Stimulated activated CD4-positive, alpha-beta T cell treated with anti-CD3 and anti-CD28 coated beads, Interleukin-1b, Interleukin-23, amount 100 ng/mL, for 48 hours (primary cell): ENCODE results near the gene CLCF1.

Experiments
- DNase-seq: peaks from one replicate; pipeline ENCODE4 v3.0.0-alpha.2; 2020

CLCF1 gene

DNA sequence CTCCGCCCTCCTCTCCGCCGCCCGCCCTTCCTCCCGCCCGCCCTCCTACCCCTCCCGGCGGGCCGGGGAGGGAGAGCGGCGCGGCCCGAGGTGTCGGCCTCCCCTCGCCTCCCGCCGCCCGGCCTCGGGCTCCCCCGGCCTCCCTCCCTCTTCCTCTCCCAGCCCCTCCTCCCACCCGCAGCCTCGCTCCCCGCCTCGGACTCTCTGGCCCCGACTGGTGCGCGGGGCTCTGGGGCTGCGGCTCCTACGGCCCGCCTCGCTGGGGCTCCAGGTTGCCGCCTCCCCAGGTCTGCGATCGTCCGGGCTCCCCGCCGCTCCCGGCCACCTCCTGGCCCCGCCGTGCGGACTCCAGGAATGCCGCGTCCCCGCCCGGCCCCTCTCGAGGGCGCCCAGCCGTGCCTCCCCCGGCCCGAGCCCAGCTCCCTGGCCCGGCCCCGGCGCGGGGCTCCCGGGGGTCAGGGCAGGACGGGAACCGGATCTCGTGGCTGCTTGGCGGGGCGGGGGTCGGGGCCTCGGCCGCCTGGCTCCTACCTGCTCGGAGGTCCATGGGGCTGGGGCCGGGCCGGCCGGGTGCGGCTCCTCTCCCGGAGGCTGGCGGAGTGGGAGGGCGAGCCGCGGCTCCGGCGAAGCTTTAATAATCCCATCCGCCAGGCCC, at the start of gene CLCF1:
TSS of gene CLCF1 (minus strand) at position 606 of the 655 bp plus-strand sequence. CDS start at position 547, 59 bp downstream.
- DNase-seq: no peak

DNA sequence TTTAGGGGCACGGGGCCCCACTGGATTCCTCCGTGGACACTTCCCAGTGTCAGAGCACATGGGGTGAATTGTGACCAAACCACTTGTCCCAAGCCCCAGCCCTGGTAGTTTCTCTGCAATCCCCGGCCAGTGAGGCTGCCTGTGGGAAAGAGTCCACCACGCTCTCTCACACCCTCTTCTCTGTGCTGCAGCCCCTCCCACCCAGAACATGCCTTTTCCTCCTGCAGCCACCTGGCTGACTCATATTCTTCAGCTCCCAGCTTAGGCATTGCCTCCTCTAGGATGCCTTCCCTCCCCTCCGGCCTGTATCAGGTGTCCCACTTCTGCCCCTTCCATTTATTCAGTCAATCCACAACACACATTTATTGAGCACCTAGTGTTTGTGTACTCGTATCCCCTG, 49.5 kb upstream of the CLCF1 start:
- DNase-seq: no peak

DNA sequence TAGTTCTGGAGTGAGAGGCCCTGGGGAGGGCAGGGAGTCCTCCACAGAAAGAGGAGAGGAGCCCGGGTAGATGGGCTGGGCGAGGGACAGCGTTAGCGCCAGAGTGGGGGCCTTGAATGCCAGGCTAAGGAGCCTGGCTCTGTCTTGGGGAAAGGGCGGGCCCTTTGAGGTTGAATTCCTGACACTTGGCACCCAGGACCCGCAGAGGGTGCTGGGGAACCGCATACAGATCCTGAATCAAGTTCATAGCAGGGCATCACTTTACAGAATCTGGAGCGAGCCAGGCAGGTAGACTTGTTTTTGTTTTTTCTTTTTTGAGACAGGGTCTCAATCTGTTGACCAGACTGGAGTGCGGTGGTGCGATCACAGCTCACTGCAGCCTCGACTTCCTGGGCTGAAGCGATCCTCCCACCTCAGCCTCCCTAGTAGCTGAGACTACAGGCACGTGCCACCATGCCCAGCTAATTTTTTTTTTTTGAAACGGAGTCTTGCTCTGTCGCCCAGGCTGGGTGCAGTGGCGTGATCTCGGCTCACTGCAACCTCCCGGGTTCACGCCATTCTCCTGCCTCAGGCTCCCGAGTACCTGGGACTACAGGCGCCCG, 48.1 kb upstream of the CLCF1 start:
- DNase-seq: no peak

DNA sequence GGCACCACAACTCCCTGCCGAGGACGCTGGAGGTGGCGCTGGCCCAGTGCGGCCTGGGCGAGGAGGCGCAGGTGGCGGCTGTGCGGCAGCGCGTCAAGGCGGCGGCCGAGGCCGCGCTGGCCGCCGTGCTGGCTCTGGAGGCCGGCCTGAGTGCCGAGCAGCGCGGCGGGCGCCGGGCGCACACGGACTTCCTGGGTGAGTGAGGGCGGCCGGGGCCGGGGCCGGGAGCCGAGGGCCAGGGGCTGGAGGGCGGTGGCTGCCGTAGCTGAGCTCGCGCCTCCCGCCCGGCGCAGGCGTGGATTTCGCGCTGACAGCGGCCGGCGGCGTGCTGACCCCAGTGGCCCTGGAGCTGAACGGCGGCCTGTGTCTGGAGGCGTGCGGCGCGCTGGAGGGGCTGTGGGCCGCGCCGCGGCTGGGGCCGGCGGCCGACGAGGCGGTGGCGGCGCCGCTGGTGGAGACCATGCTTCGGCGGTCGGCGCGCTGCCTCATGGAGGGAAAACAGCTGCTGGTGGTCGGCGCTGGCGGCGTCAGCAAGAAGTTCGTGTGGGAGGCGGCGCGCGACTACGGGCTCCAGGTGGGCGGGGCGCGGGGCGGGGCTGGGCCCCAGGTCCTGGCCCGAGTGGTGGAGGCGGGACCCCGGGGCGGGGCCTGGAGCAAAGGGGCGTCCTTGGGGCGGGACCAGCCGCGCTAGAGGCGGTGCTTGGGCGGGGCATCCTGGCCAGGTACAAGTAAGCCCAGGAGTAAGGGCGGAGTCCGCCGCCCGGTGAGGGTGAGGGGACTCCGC, 47.4 kb upstream of the CLCF1 start:
- peak; percentile 97 for DNase-seq

DNA sequence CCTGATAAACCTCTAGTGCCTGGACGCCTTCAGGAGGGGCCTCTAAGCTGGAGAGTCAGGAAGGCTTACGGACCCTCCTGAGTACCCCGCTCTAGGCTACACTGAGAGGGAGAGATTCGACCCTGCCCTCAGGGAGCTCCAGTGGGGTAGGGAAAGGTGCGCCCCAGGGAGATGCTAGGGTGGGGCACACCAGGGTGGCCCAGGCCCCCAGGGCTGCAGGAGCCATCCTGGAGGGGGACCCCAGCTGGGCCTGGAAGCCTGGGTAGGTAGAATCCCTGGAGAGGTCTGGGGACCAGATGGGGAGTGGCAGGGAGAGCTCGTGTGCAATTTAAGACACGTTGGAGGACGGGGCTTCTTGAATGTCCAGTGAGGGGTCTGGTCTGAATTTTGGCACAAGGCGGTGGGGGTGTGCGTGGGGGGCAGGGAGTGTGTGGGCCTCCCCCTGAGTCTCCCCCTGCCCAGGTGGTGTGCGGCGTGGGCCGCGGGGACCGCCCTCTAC, 46.8 kb upstream of the CLCF1 start:
- no peak for DNase-seq

DNA sequence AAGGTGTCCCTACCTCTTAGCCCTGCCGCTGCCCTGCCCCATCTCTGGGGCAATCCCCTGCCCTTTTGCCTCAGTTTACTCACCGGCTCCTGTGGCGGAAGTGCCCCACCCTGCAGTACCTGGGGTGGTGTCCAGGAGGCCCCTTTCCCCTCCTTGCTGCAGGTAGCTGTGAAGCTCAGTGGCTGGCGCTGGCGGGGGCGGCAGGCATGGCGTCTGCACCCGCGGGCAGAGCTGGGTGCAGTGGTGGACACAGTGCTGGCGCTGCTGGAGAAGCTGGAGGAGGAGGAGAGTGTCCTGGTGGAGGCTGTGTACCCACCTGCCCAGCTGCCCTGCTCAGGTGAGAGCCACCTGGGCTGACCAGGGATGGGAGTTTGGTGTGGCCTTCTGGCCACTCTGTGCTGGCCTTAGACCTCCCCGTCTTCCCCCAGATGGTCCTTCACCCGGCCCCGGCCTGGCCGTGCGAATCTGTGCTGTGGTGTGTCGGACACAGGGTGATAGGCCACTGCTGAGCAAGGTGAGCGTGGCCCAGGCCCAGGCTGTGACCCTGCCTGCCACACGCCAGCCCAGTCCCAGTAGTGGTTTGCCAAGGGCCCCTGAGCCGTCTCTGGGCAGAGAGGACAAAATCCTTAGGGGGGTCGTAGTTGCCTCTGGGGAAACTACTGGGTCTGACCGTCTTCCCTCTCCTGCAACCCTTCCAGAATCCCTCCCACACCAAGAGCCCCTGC, 46.1 kb upstream of the CLCF1 start:
- no peak for DNase-seq

DNA sequence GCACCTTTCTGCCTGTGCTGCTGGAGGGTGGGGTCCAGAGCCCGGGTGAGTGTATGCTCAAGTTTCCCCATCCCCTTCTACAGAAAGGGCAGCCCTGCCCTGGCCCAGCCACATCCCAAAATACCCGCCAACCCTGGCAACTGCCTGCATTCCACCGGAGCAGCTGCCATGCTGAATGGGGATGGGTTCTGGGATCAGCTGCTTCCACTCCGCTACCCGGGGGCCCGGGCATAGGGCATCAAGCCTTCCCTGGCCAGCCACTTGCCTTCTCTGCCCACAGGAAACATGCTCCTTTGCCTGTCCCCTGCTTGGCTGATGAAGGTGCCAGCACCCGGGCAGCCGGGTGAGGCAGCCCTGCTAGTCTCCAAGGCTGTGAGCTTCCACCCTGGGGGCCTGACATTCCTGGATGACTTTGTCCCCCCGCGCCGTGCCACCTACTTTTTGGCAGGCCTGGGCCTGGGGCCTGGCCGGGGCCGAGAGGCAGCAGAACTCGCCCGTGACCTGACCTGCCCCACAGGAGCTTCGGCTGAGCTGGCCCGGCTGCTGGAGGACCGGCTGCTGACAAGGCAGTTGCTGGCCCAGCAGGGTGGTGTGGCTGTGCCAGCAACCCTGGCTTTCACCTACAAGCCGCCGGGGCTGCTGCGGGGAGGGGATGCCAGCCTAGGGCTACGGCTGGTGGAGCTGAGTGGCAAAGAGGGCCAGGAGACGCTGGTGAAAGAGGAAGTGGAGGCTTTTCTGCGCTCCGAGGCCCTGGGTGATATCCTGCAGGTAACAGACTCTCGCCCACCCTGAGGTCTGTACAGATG, 45.3 kb upstream of the CLCF1 start:
- no peak for DNase-seq

DNA sequence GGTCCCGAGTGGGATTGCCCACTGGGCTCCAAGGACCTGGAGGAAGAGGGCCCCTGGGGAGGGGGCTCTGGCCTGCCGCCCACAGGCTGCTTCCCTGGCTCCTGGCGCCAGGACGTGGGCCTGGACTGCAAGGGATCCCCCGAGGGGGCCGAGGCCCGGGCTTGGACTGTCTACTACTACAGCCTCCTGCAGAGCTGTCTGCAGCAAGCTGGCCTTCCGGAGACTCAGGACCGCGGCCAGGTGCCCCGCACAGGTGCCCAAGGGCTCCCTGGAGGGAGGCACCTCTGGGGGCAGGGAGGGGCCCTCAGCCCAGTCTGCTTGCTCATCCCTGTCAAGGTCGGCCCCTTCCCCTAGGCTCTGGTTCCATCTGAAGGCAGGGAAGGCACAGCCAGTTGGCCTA, 44.0 kb upstream of the CLCF1 start:
- no peak for DNase-seq

DNA sequence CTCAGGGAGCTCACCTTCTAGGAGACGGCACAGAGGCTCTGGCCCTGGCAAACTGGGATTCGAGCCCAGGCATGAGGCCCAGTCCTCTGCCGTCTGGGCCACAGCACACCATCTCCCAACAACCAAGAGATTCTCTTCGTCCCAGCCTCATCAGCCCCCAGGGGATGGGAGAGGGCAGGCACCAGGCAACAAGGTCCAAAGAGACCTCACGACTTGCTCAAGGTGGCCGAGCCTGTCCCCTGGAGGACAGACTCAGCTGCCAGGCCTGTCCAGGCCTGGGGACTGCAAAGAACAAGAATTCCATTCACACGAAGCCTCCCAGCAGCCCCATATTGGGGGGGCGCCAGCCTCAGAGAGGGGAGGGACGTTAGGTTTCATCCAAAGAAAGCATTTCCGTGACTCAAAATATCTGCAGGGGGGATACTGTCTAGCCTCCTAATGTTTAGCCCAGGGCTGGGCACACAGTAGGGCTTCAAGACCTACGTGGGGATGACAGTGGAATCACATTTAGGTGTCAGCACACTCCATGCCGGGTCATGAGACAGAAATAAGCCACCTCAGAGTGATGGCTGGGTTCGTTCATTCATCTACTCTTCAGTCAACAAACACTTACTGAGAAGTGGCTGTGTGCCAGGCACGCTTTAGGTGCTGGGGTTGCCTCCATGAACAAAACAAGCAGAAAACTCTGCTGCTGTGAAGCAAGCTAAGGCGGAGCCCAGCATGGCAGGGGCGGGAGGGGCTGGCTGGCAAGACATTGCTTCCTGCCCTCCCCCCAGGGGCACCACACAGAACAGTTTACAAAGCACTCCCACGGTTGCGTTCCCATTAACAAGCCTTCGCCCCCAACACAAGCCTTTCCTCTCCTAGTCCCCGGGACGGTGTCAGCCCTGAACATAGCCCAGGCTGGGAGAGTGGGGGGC, 43.3 kb upstream of the CLCF1 start:
- DNase-seq: peak; percentile 58

DNA sequence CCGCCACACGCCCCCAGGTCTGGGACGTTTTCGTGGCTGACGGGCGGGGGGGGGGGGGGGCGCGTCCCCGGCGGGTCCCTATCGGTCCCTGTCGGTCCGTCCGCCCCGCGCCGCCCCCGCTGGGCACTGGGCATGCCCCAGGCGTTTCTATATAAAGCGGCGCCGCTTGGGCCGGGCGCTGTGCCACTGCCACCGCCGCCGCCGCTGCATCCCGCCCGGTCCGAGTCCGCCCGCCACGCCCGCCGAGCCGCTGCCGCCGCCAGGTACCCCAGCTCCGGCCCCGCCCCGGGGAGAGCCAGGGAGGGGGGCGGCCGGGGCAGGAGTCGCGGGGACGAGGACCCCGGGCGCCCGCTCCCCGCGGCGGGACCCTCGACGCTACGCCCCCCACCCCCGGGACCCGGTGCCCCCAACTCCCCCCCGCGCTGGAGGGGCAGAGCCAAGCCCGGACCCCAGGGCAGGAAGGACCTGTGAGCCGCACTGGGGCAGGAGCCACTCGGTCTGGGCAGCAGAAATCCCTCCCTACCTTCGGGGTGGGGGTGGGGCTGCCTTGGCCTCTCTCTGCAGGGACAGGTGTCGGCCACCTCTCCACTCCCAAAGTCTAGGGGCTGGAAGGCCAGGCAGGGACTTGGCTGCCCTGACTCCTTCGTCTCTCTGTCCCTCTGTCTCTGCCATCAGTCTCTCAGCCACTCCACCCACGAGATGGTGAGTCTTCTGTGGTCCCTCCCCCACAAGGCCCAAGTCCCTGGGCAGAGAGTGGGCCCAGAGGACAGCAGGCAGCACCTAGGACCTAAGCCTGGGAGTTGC, 42.3 kb upstream of the CLCF1 start, which contains the start of gene CARNS1:
TSS of gene CARNS1 (plus strand) at position 178 of the 804 bp plus-strand sequence. CDS start at position 700, 522 bp downstream.
- DNase-seq: no peak

DNA sequence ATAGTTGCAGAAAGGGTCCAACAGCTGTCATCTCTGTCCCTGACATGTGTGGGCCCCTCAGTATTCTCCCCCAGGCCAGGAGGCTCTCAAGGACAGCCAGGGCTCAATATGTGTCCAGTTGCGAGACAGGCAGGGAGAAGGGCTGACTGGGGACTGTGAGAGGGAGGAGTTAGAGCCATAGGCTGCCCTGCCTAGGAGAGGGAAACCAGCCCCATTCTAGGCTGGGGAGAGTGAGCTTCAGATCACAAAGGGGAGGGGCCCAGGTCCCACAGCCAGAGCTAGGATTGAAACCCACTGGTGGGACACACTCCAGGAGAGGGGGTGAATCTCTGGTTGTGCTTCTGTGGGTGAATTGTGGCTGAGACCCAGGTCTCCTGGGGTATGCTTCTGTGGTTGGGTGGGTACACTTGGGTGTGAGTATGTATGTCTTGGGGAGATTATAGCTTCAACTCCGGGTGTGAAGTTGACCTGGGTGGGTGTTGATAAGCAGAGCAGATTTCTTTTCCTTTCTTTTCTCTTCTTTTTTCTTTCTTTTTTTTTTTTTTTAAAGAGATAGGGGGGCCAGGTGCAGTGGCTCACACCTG, 40.0 kb upstream of the CLCF1 start:
- no peak for DNase-seq

DNA sequence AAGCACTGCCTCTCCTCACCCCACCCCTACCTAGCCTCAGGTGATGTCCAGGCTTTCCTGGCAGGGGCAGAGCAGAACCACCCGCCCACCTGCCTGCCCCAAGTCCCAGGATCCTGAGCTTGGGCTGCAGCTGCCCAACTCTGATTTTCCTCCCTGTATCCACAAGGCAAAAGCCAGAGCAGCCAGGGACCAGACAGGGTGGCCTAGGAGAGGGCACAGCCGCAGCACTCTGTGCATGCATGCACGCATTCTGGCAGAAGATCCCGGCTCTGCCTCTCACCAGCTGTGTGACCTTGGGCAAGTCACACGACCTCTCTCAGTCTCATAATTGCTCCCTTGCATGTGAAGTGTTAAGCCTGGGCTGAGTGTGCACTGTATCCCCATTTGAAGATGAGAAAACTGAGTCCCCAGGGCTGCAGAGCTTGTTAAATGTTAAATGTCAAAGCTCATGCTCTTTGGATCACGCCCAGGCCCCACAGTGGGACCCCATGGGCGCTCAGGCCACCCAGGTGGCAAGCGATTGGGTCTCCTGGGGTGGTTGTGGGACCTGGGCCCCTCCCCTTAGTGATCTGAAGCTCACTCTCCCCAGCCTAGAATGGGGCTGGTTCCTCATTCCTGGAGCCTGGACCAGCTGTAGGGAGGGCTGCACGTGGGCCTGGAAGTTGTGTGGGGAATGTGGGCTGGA, 39.2 kb upstream of the CLCF1 start:
- no peak for DNase-seq

DNA sequence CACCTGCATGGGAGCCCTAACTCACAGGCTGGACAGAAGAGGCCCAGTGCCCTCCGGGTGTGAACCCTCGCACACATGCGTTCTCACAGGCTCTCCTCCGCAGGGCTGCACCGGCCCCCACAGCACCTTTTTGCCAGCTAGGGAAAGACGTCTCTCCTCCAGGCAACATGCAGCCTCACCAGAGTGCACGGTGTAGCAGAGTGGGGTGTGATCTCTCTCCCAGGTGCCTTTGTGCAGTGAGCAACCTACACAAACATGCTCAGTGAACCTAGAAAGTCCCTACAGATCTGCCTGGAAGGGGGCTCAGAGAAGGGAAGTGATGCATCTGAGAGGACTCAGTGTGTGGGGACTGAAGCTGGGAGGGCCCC, 38.4 kb upstream of the CLCF1 start:
- no peak for DNase-seq

DNA sequence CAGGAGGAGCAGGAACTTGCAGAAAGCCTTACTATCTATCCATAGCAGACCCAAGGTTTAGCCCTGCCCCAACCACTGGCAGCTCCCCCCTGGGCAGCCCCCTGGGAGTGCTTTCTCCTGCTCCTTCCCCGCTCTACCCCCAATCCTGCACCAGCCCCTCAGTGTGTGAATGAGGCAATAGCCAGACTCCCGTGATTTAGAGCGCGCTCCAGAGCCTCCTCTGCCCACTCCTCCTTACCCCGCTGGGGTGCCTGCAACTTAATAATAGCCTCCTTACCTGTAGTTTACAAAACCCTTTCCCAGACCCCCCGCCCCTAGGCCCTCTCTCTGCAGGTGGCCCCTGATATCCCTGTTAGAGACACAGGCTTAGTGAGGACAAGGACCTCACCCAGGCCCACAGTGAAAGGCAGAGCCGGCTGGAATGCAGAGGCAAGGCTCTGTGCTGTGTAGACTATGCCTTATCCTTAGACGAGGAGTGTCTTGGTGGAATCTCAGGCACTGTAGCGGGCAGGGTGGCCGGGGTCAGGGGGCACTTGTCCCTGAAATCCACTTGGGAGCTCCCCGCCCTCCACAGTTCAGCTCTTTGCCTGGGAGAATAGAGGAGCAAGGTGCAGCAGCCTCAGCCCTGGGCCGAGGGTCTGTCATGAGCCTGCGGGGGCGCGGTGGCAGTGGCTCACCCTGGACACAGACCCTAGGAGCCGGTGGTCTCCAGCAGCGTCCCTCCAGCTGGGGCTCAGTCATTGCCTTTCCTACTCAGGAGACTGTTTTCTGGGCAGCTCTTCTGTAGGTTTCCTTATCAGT, 37.8 kb upstream of the CLCF1 start:
- DNase-seq: no peak

DNA sequence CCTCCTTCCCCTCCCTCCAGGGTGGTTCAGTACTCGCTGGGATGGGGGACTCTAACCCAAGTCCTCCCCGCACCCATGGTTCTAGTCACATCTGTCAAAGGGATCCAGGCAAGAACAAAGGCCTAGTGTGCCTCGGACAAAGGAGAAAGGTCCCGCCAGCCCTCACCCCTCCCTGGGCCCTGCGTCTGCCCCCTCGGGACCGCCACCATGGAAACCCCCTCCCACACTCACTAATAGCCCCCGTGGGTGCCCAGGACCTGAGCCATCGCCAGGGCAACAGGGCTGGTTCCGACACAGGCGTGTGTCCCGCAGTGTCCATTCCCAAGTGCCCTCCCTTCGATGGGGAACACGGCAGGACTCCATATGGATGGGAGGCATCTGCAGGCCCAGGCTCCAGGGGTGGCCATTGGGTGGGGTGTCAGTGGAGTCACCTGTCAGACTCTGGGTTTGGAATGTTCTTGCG, 37.0 kb upstream of the CLCF1 start:
- no peak for DNase-seq

DNA sequence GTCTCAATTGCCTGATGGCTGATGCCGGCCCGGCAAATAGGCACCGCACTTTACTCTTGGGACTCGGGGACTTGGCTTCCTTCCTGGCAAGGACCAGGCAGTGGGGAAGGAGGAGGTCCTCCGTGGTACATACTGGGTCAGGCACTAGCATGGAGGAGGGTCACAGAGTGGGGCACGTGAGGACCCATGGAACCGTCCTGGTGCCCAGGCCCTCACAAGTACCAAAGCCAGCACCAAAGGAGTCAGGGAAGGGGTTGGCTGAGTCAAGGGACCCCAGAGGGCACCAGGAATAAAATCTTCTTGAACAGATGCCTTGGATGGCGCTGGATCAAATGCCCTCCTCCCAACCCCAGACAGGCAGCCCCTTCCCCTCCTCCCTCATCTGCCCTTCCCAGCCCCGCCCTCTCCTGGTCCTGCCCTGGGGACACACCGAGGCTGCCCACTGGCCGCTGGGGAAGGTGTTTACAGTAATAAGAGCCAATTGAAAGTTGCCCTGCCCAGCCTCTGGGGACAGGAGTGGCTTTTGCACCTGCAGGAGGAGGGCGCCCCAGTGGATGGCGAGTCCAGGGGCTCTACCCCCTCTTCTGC, 36.5 kb upstream of the CLCF1 start:
- DNase-seq: no peak

DNA sequence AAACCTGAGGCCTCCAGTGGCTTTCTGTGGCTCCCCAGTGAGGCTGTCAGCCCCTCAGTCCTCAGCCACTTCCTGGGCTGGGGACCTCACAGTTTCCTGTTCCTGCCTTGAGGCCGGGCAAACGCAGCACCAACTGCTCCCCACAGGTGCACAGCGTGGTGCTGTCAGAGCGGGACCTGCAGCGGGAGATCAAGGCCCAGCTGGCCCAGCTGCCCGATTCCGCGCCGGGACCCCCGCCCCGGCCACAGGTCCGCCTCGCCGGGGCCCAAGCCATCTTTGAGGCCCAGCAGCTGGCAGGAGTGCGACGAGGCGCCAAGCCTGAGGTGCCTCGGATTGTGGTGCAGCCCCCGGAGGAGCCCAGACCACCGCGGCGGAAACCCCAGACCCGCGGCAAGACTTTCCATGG, 35.9 kb upstream of the CLCF1 start:
- peak; percentile 69 for DNase-seq
